ENCODE data around the gene CCND1. TPM values are rescaled to one million over a fixed set of nuclear protein-coding genes. Genes with fewer than 3 reads are reported as not detected.

The CCND1 gene
- total RNA-seq, 1 experiment from 2014 or later: 392 TPM

GRCh38 chr11:69682221-69682620 is 41.3 kb downstream of the CCND1 start:
- Mint-ChIP-seq H3K27me3 (ENCODE audit: unreplicated experiment) (no peaks in the 10 kb centered on the region), H3K36me3 (ENCODE audit: insufficient read depth, unreplicated experiment) (no peaks in the 10 kb centered on the region), H3K4me1 (ENCODE audit: low read depth, unreplicated experiment) (peaks cover 8% of the 10 kb centered on the region), H3K4me3 (ENCODE audit: low read depth, unreplicated experiment) (no peak overlapping the region), H3K27ac (ENCODE audit: unreplicated experiment) (no peak overlapping the region), H3K9me3 (ENCODE audit: low read depth, unreplicated experiment) (no peaks in the 10 kb centered on the region)
- DNase-seq: no peak
- BruUV-seq (replicated peaks): no TSS peak
- TF ChIP-seq CTCF (IDR thresholded peaks at IDR 0.05; ENCODE audit: unreplicated experiment): no peak
- intact Hi-C loops (cut with micrococcal nuclease; ENCODE audit: unreplicated experiment): loop anchor here (5.0 kb wide), 1 partner anchor 580 kb away; no protein-coding TSS in a partner anchor
- CTCF ChIA-PET: no interaction called here

GRCh38 chr11:69682681-69683326 is 41.8 kb downstream of the CCND1 start:
- H3K27me3 Mint-ChIP-seq (ENCODE audit: unreplicated experiment): no peaks in the 10 kb centered on the region
- no peak for TF ChIP-seq CTCF (IDR thresholded peaks at IDR 0.05; ENCODE audit: unreplicated experiment)
- H3K4me1 Mint-ChIP-seq (ENCODE audit: low read depth, unreplicated experiment): peaks cover 8% of the 10 kb centered on the region
- no peak for DNase-seq
- intact Hi-C loops (cut with micrococcal nuclease; ENCODE audit: unreplicated experiment): loop anchor here (5.0 kb wide), 1 partner anchor 581 kb away; no protein-coding TSS in a partner anchor
- no peak overlapping the region for H3K4me3 Mint-ChIP-seq (ENCODE audit: low read depth, unreplicated experiment)
- BruUV-seq (replicated peaks): no TSS peak
- CTCF ChIA-PET: no interaction called here
- H3K9me3 Mint-ChIP-seq (ENCODE audit: low read depth, unreplicated experiment): no peaks in the 10 kb centered on the region
- no peak overlapping the region for H3K27ac Mint-ChIP-seq (ENCODE audit: unreplicated experiment)
- no peaks in the 10 kb centered on the region for H3K36me3 Mint-ChIP-seq (ENCODE audit: insufficient read depth, unreplicated experiment)

- no peak overlapping the region for H3K4me3 Mint-ChIP-seq (ENCODE audit: low read depth, unreplicated experiment)
- no TSS peak for BruUV-seq (replicated peaks)
- no peaks in the 10 kb centered on the region for H3K27me3 Mint-ChIP-seq (ENCODE audit: unreplicated experiment)
- H3K4me1 Mint-ChIP-seq (ENCODE audit: low read depth, unreplicated experiment): peaks cover 18% of the 10 kb centered on the region
- TF ChIP-seq CTCF (IDR thresholded peaks at IDR 0.05; ENCODE audit: unreplicated experiment): peak; percentile 69
- no peaks in the 10 kb centered on the region for H3K9me3 Mint-ChIP-seq (ENCODE audit: low read depth, unreplicated experiment)
- CTCF ChIA-PET: interaction anchor here (0.6 to 1.2 kb wide), 8 partner anchors 9 to 781 kb away, joined by 3 to 6 read pairs (median 4); partner anchors contain the start of gene LTO1
- peaks cover 7% of the 10 kb centered on the region for H3K36me3 Mint-ChIP-seq (ENCODE audit: insufficient read depth, unreplicated experiment)
- no peak overlapping the region for H3K27ac Mint-ChIP-seq (ENCODE audit: unreplicated experiment)
- peak; percentile 78 for DNase-seq
- intact Hi-C loops (cut with micrococcal nuclease; ENCODE audit: unreplicated experiment): loop anchor here (5.0 kb wide), 1 partner anchor 582 kb away; no protein-coding TSS in a partner anchor
Measured at GRCh38 chr11:69683764-69684333, 42.9 kb downstream of the CCND1 start.

GRCh38 chr11:69684651-69685050 is 43.7 kb downstream of the CCND1 start:
- Mint-ChIP-seq H3K27ac (ENCODE audit: unreplicated experiment) (no peak overlapping the region), H3K4me1 (ENCODE audit: low read depth, unreplicated experiment) (peaks cover 26% of the 10 kb centered on the region), H3K36me3 (ENCODE audit: insufficient read depth, unreplicated experiment) (peaks cover 7% of the 10 kb centered on the region), H3K9me3 (ENCODE audit: low read depth, unreplicated experiment) (no peaks in the 10 kb centered on the region), H3K4me3 (ENCODE audit: low read depth, unreplicated experiment) (no peak overlapping the region), H3K27me3 (ENCODE audit: unreplicated experiment) (no peaks in the 10 kb centered on the region)
- no peak for DNase-seq
- no TSS peak for BruUV-seq (replicated peaks)
- intact Hi-C loops (cut with micrococcal nuclease; ENCODE audit: unreplicated experiment): loop anchor here (1.0 to 5.0 kb wide), 3 partner anchors 204 to 582 kb away; no protein-coding TSS in a partner anchor
- no peak for TF ChIP-seq CTCF (IDR thresholded peaks at IDR 0.05; ENCODE audit: unreplicated experiment)
- CTCF ChIA-PET: interaction anchor here (1.2 kb wide), 1 partner anchor 216 kb away, joined by 4 read pairs; no protein-coding TSS in a partner anchor

All from Calu3 (cell line).